22Rv1 (cell line): Measurements from ENCODE around the gene TMEM154.

Experiments used
- CTCF ChIP-seq: fragments of 450-650 bp; IDR thresholded peaks from 2 replicates; pipeline ENCODE4 v1.5.1; 2017; ENCODE audit warnings: mild to moderate bottlenecking
- ZFX ChIP-seq: fragments of 450-650 bp; IDR thresholded peaks from 2 replicates; pipeline ENCODE4 v1.6.1; 2017; ENCODE audit warnings: antibody characterized with exemption, borderline replicate concordance

- TF ChIP-seq CTCF: no peak
- TF ChIP-seq ZFX: no peak
These were observed 78.6 kb downstream of the TMEM154 start for GRCh38 chr4:152601156-152601555.
